T-helper 17 cell (primary cell): ENCODE results near the gene CLEC6A. TPM values are rescaled to one million over a fixed set of nuclear protein-coding genes. Genes with fewer than 3 reads are reported as not detected.
A peak's percentile ranks its signal among the peaks of the same experiment; 100 is the strongest.
"Not testable (repeated sequence)": the region's sequence is repeated elsewhere in the genome, so short reads cannot be mapped to it uniquely, and the experiment has no call there.

Experiments used
- ATAC-seq: fragments of 150-1000 bp; cut with Tn5 transposase; 2 replicates; pipeline ENCODE4 v1.10.0; 2021; ENCODE audit warnings: mild to moderate bottlenecking, moderate library complexity
- DNase-seq, 3 donors: peaks; one replicate each; pipeline versions ENCODE4 v3.0.0 to v3.0.0-alpha.2; 2020 to 2021
- H3K9me3 ChIP-seq: one replicate; pipeline ENCODE4 v1.7.0; 2013; ENCODE audit warnings: low read length, mild to moderate bottlenecking; ENCODE audit not compliant: control insufficient read depth, poor library complexity, severe bottlenecking
- H3K27ac Mint-ChIP-seq: one replicate; pipeline ENCODE4 v1.8.0; 2022; ENCODE audit warnings: mild to moderate bottlenecking, moderate library complexity, mixed read lengths
- H3K27me3 Mint-ChIP-seq: one replicate; pipeline ENCODE4 v1.8.0; 2022; ENCODE audit warnings: mixed read lengths
- H3K36me3 Mint-ChIP-seq: one replicate; pipeline ENCODE4 v1.8.0; 2022; ENCODE audit warnings: low read depth, mixed read lengths
- H3K4me1 Mint-ChIP-seq: one replicate; pipeline ENCODE4 v1.8.0; 2022; ENCODE audit warnings: mild to moderate bottlenecking, mixed read lengths
- H3K4me3 Mint-ChIP-seq: one replicate; pipeline ENCODE4 v1.8.0; 2022; ENCODE audit warnings: mild to moderate bottlenecking, moderate library complexity, mixed read lengths
- total RNA-seq, 4 donors: library from RNA in 2 of 4; stranded (reverse) in 2 of 4; gene quantifications; one replicate each; pipeline ENCODE4 v1.2.3 and lab custom pipeline; 2022 to 2026

Gene CLEC6A
- total RNA-seq = not detected
- 0 reads per million in 2 donors for total RNA-seq (lab: John Stamatoyannopoulos, UW)

DNA sequence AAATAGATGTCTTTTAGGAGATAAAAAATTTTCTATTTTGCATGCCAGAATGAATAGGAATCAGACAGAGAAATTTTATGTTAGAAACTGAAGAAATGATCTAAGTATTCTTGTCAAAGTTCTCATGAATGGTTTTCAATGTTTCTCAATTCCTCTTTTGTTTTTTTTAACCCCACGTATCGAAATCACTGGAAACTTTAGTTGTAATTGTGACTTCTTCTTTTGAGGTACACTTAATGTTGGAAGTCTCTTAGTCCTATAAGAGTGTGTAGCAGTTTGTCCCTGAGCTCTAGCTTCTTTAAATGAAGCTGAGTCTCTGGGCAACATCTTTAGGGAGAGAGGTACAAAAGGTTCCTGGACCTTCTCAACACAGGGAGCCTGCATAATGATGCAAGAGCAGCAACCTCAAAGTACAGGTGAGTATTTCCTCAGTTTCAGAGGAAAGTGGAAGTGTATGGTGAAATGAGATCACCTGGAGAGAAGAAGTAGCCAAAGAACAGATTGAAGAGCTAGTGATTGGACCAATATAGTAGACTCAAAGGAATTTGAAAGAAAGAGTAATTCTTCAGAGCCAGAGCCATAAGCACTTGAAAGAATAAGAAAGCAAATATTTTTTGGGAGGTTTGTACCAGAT lies at the start of gene CLEC6A:
CLEC6A (plus strand) TSS at position 236 of the 634 bp plus-strand sequence; CDS start at position 386, 150 bp downstream.
- ATAC-seq (no peak), DNase-seq (no peak)
- Mint-ChIP-seq H3K4me3 (no peak within 1 kb of the TSS), H3K27me3 (peaks cover 26% of the 10 kb centered on the region), H3K27ac (no peak within 1 kb of the TSS), H3K4me1 (no peaks in the 10 kb centered on the region), H3K36me3 (no peaks in the 10 kb centered on the region)
- no peaks in the 10 kb centered on the region for H3K9me3 ChIP-seq

DNA sequence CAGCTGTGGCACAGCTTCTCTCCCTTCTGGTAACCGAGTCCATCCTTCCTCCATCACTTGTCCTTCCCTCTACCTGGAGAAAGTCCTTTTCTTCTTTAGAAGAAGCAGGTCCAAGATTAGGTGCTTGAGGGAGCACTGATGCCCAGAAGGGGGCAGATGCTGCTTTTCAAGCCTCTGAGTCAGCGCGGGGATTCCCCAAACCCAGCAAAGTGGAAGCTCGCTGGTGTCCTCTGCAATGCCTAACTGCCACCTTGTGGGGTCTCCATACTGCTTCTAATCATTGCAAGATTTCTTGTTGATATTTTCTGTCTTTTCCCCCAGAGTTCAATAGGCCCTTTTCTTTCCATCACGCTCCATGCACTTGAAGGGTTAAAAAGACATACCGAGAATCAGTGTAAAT lies 36.2 kb upstream of the CLEC6A start:
- H3K9me3 ChIP-seq, H3K4me1 Mint-ChIP-seq, H3K27ac Mint-ChIP-seq, H3K4me3 Mint-ChIP-seq, H3K27me3 Mint-ChIP-seq, ATAC-seq, H3K36me3 Mint-ChIP-seq: not testable (repeated sequence)
- DNase-seq = peak in 1 of 3 donors; percentile 23

DNA sequence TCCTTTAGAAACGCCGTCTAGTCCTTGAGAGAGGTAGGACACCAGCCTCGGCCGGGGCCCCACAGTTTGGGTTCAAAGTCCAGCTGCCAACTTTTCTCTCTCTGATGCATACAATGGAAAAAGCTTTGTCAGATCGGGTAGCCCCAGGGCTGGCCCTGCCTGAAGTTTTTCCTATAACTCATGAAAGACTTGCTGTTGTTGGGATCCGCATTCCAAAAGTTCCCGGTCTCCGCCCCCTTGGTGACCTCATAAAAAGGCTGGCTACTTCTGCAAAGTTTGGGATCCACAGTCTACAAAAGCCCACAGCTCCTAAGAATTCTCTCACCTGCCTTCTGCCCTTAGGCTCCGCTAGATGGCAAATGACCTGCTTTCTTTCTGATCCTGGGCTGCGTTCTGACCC lies 35.3 kb upstream of the CLEC6A start:
- Mint-ChIP-seq H3K27me3 (no peaks in the 10 kb centered on the region), H3K27ac (no peak overlapping the region), H3K4me3 (no peak overlapping the region), H3K4me1 (no peaks in the 10 kb centered on the region), H3K36me3 (no peaks in the 10 kb centered on the region)
- no peak for DNase-seq
- ATAC-seq = no peak
- H3K9me3 ChIP-seq = no peaks in the 10 kb centered on the region

DNA sequence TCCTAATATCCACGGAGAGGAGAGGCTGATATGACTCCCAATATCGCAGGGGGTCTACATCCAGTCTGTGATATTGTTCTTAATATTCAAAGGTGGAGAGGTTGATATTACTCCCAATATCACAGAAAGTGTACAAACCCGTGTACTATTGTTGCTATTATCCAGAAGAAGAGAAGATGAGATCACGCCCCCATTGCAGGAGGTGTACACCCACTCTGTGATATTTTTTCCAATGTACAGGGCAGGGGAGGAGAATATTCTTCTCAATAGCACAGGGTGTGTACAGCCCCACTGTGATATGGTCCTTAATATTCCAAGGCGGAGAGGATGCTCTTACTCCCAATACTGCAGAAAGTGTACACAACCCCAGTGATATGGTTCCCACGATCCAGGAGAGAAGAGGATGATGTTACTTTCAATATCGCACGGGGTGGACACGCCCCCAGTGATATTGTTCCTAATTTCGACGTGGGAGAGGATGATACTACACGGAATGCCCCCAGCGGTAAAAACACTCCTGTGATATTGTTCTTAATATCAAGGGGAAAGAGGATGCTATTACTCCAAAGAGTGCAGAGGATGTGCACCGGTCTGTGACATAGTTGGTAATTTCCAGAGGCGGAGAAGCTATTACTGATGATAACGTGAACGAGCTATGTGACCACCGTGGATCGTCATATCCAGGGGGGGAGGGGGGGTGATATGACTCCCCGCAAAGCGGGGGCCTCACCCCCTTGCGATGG lies 11.1 kb upstream of the CLEC6A start:
- not testable (repeated sequence) for H3K36me3 Mint-ChIP-seq, H3K9me3 ChIP-seq, H3K27ac Mint-ChIP-seq, H3K27me3 Mint-ChIP-seq, H3K4me3 Mint-ChIP-seq, DNase-seq, H3K4me1 Mint-ChIP-seq, ATAC-seq

DNA sequence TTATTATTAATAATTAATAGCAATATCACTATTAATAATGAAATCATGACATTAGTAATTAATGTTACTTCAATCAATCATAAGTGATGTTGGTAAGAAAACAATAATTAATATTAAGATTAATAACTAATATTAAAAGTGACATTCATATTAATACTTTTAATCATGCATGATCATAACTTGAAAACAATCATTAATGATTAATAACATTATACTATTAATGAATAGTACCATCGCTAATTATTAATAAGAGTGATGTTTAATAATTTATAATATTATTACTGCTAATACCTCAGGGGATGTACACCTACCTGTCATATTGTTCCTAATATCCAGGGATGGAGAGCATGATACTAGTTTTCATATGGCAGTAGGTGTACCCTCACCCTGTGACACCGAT lies 10.0 kb upstream of the CLEC6A start:
- ATAC-seq (no peak), DNase-seq (no peak)
- no peaks in the 10 kb centered on the region for H3K9me3 ChIP-seq
- no peak overlapping the region for H3K27ac Mint-ChIP-seq
- H3K4me3 Mint-ChIP-seq = no peak overlapping the region
- no peaks in the 10 kb centered on the region for H3K36me3 Mint-ChIP-seq
- H3K27me3 Mint-ChIP-seq = peaks cover 7% of the 10 kb centered on the region
- no peaks in the 10 kb centered on the region for H3K4me1 Mint-ChIP-seq

GRCh38 chr12:8446642-8447547 lies 8.9 kb upstream of the CLEC6A start:
- no peak overlapping the region for H3K4me3 Mint-ChIP-seq
- ATAC-seq (no peak), DNase-seq (no peak)
- no peaks in the 10 kb centered on the region for H3K4me1 Mint-ChIP-seq
- H3K9me3 ChIP-seq = no peaks in the 10 kb centered on the region
- H3K27ac Mint-ChIP-seq = no peak overlapping the region
- H3K36me3 Mint-ChIP-seq = no peaks in the 10 kb centered on the region
- H3K27me3 Mint-ChIP-seq = peaks cover 7% of the 10 kb centered on the region

GRCh38 chr12:8449355-8449859 lies 6.4 kb upstream of the CLEC6A start:
- Mint-ChIP-seq H3K36me3 (no peaks in the 10 kb centered on the region), H3K4me3 (no peak overlapping the region), H3K4me1 (no peaks in the 10 kb centered on the region), H3K27ac (no peak overlapping the region), H3K27me3 (no peaks in the 10 kb centered on the region)
- ATAC-seq (no peak), DNase-seq (no peak)
- no peaks in the 10 kb centered on the region for H3K9me3 ChIP-seq

- ATAC-seq = no peak
- Mint-ChIP-seq H3K27me3 (peaks cover 13% of the 10 kb centered on the region), H3K36me3 (no peaks in the 10 kb centered on the region), H3K27ac (no peak overlapping the region), H3K4me1 (no peaks in the 10 kb centered on the region), H3K4me3 (no peak overlapping the region)
- no peaks in the 10 kb centered on the region for H3K9me3 ChIP-seq
- no peak for DNase-seq
These were observed 3.7 kb upstream of the CLEC6A start for GRCh38 chr12:8452036-8452435.

DNA sequence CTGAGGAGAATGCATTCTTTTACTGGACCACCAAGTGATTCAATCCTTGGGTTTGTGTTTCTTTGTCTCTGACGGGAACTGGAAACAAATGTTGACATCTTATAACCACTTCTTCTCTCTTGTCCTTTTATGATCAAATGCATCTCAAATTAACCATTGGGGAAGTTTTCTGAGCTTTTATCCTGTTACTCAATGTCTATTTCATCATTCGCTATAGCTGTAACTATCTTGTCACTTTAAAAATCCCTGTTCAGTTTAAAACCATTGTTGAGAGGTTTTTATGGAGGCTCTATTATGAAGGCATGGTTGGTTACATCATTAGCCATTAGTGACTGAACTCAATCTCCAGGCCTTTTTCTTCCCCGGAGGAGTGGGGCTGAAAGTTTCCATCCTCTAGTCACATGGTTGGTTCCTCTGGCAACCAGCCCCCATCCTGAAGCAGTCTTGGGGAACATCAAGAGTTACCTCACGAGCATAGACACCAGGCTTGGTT lies 2.7 kb upstream of the CLEC6A start:
- Mint-ChIP-seq H3K36me3 (no peaks in the 10 kb centered on the region), H3K4me3 (no peak overlapping the region), H3K4me1 (no peaks in the 10 kb centered on the region), H3K27me3 (peaks cover 23% of the 10 kb centered on the region), H3K27ac (no peak overlapping the region)
- no peaks in the 10 kb centered on the region for H3K9me3 ChIP-seq
- no peak for ATAC-seq
- DNase-seq = no peak

DNA sequence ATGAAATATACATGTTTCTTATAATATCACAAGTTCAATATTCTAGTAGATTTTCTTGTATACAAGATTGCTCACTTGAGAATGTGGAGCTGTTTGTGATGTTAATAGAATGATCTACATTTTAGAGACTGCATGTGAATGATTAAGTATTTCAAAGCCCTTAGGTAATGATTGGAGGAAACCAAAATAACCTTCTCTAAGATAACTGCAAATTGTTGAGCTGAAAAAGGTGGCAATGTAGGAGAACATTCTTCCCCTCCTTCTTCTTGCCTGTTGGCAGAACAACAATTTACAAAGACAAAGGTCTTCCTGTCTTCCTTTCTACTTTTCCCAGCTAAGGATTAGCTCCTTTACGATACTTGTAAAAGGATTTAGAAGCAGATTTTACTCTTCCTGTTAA lies 2.0 kb upstream of the CLEC6A start:
- Mint-ChIP-seq H3K27ac (no peak overlapping the region), H3K4me3 (no peak overlapping the region), H3K4me1 (no peaks in the 10 kb centered on the region), H3K27me3 (peaks cover 26% of the 10 kb centered on the region), H3K36me3 (no peaks in the 10 kb centered on the region)
- no peak for DNase-seq
- no peaks in the 10 kb centered on the region for H3K9me3 ChIP-seq
- no peak for ATAC-seq

DNA sequence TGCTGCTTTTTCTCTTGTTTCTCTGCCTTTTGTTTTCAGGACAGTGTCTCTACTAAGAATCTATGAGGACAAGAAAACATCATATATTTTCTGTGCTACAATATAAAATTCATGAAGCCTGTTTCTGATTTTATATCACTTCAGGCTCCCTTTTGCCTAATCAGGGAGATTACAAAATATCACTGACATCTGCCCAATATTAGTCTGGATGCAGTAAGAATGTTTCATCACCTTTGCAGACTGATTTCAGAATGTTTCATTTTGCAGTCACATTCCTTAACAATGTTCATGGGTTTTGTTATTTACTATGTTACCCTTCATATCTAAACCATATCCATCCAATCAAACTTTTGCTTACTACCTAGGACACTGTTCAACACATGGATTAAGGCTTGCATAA lies 491 bp upstream of the CLEC6A start:
- H3K9me3 ChIP-seq = no peaks in the 10 kb centered on the region
- no peaks in the 10 kb centered on the region for H3K36me3 Mint-ChIP-seq
- no peak for DNase-seq
- no peak overlapping the region for H3K4me3 Mint-ChIP-seq
- no peaks in the 10 kb centered on the region for H3K4me1 Mint-ChIP-seq
- no peak overlapping the region for H3K27ac Mint-ChIP-seq
- H3K27me3 Mint-ChIP-seq = peaks cover 26% of the 10 kb centered on the region
- no peak for ATAC-seq

GRCh38 chr12:8461426-8461825 lies 5.7 kb downstream of the CLEC6A start:
- peaks cover 17% of the 10 kb centered on the region for H3K27me3 Mint-ChIP-seq
- DNase-seq = no peak
- H3K4me3 Mint-ChIP-seq = no peak overlapping the region
- no peaks in the 10 kb centered on the region for H3K36me3 Mint-ChIP-seq
- no peak for ATAC-seq
- H3K4me1 Mint-ChIP-seq = peaks cover 2% of the 10 kb centered on the region
- no peaks in the 10 kb centered on the region for H3K9me3 ChIP-seq
- H3K27ac Mint-ChIP-seq = no peak overlapping the region
